ENCODE data around the gene SLC4A9. TPM values are rescaled to one million over a fixed set of nuclear protein-coding genes. Genes with fewer than 3 reads are reported as not detected.

The SLC4A9 gene, protein sequence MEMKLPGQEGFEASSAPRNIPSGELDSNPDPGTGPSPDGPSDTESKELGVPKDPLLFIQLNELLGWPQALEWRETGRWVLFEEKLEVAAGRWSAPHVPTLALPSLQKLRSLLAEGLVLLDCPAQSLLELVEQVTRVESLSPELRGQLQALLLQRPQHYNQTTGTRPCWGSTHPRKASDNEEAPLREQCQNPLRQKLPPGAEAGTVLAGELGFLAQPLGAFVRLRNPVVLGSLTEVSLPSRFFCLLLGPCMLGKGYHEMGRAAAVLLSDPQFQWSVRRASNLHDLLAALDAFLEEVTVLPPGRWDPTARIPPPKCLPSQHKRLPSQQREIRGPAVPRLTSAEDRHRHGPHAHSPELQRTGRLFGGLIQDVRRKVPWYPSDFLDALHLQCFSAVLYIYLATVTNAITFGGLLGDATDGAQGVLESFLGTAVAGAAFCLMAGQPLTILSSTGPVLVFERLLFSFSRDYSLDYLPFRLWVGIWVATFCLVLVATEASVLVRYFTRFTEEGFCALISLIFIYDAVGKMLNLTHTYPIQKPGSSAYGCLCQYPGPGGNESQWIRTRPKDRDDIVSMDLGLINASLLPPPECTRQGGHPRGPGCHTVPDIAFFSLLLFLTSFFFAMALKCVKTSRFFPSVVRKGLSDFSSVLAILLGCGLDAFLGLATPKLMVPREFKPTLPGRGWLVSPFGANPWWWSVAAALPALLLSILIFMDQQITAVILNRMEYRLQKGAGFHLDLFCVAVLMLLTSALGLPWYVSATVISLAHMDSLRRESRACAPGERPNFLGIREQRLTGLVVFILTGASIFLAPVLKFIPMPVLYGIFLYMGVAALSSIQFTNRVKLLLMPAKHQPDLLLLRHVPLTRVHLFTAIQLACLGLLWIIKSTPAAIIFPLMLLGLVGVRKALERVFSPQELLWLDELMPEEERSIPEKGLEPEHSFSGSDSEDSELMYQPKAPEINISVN
- total RNA-seq: 0.10 TPM

- Histone ChIP-seq H3K4me3 (ENCODE audit: low read length) (no peak within 1 kb of the TSS), H3K9me3 (ENCODE audit: low read depth, low read length) (no peaks in the 10 kb centered on the region), H3K4me1 (ENCODE audit: insufficient read depth, low read length) (peaks cover 33% of the 10 kb centered on the region), H3K27me3 (ENCODE audit: insufficient read depth, low read length) (no peaks in the 10 kb centered on the region)
These were observed at the start of gene SLC4A9 for GRCh38 chr5:140360101-140360500. Gene SLC4A9, plus strand, starts transcription at chr5:140360194. Its CDS starts 43 bp downstream, at chr5:140360237.

DNA sequence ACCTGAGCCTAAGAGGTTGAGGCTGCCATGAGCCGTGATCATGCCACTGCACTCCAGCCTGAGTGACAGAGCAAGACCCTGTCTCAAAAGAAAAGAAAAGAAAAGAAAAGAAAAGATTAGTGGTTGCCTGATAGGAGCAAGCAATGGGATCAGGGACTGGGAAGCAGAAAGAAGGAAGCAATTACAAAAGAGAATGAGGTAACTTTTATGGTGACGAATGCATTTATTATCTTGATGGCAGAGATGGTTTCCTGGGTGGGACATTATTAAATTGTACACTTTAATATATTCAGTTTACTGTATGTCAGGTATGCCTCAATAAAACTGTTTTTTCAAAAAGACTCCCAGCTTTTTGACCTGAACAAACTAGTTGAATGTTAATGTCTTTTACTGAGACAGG is 49.6 kb upstream of the SLC4A9 start:
- Histone ChIP-seq H3K9me3 (ENCODE audit: low read depth, low read length) (no peaks in the 10 kb centered on the region), H3K4me1 (ENCODE audit: insufficient read depth, low read length) (peaks cover 19% of the 10 kb centered on the region)

DNA sequence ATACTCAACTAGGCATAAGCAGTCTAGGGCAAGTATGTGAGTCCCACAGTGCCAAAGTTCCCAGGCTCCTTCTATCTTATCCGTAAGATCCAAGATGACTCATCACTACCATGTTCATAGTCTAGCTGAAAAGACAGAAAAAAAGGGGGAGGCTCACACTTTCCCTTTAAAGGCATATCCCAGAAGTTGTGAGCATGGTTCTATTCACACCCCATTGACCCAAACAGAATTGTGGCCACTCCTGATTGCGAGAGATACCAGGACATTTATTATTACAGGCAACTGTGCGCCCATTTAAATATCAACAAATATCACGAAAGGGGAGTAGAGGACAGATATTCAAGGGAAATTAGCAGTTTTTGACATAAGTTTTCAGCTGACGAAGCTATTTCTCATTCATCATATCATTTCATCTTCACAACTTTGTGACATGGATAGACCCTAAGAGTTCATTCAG is 49.0 kb upstream of the SLC4A9 start:
- Histone ChIP-seq H3K9me3 (ENCODE audit: low read depth, low read length) (no peaks in the 10 kb centered on the region), H3K4me1 (ENCODE audit: insufficient read depth, low read length) (peaks cover 19% of the 10 kb centered on the region), H3K27me3 (ENCODE audit: insufficient read depth, low read length) (no peaks in the 10 kb centered on the region), H3K4me3 (ENCODE audit: low read length) (no peak overlapping the region)

More for the DNA sequence above, 49.6 kb upstream of the SLC4A9 start:
- no peaks in the 10 kb centered on the region for H3K27me3 ChIP-seq (ENCODE audit: insufficient read depth, low read length)
- H3K4me3 ChIP-seq (ENCODE audit: low read length): no peak overlapping the region

GRCh38 chr5:140312067-140312790 is 47.8 kb upstream of the SLC4A9 start:
- no peak overlapping the region for H3K4me3 ChIP-seq (ENCODE audit: low read length)
- no peaks in the 10 kb centered on the region for H3K9me3 ChIP-seq (ENCODE audit: low read depth, low read length)
- H3K4me1 ChIP-seq (ENCODE audit: insufficient read depth, low read length): peaks cover 19% of the 10 kb centered on the region
- no peaks in the 10 kb centered on the region for H3K27me3 ChIP-seq (ENCODE audit: insufficient read depth, low read length)

- H3K4me1 ChIP-seq (ENCODE audit: insufficient read depth, low read length): peaks cover 19% of the 10 kb centered on the region
- H3K4me3 ChIP-seq (ENCODE audit: low read length): no peak overlapping the region
- no peaks in the 10 kb centered on the region for H3K9me3 ChIP-seq (ENCODE audit: low read depth, low read length)
- H3K27me3 ChIP-seq (ENCODE audit: insufficient read depth, low read length): no peaks in the 10 kb centered on the region
These were observed 47.2 kb upstream of the SLC4A9 start for GRCh38 chr5:140312791-140313189.

DNA sequence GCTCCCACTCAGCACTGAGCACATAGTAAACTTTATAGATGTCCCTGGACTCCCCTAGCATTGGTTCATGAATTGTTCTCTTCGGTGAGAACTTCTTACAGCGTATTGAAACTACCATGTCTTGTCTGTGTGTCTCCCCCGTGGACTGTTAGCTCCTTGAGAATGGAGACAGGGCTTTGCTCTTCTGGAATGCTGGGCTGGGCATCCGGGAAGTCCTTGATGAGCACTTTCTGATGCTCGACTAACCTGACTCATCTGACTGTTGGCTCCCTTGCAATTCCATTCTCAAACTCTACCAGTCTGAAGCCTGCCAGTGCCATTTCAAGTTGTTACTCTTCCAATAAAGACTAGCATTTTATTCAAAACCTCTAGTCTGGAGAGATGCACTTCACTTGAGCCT is 42.1 kb upstream of the SLC4A9 start:
- H3K27me3 ChIP-seq (ENCODE audit: insufficient read depth, low read length): no peaks in the 10 kb centered on the region
- H3K9me3 ChIP-seq (ENCODE audit: low read depth, low read length): no peaks in the 10 kb centered on the region
- H3K4me1 ChIP-seq (ENCODE audit: insufficient read depth, low read length): peaks cover 43% of the 10 kb centered on the region
- no peak overlapping the region for H3K4me3 ChIP-seq (ENCODE audit: low read length)

GRCh38 chr5:140318792-140319191 is 41.2 kb upstream of the SLC4A9 start:
- H3K4me3 ChIP-seq (ENCODE audit: low read length): no peak overlapping the region
- no peaks in the 10 kb centered on the region for H3K27me3 ChIP-seq (ENCODE audit: insufficient read depth, low read length)
- H3K4me1 ChIP-seq (ENCODE audit: insufficient read depth, low read length): peaks cover 51% of the 10 kb centered on the region
- no peaks in the 10 kb centered on the region for H3K9me3 ChIP-seq (ENCODE audit: low read depth, low read length)

DNA sequence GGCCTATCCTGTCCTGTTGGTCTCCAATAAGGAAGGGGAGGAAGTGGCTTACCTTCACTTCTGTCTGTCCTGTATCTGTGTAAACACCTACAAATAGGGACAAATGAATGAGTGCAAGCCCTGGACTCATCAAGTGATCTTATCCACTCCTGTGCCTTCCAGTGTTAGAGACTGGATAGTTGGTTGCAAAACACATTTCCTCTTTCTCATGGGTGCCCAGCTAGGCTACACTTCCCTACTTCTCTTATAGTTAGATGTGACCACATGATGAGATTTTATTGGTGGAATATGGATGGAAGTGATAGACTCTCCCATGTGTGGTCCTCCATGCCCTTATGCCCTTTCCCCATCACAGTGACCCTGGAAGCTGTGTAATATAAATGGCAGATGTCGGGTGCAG is 40.2 kb upstream of the SLC4A9 start:
- H3K4me3 ChIP-seq (ENCODE audit: low read length): no peak overlapping the region
- H3K9me3 ChIP-seq (ENCODE audit: low read depth, low read length): no peaks in the 10 kb centered on the region
- H3K27me3 ChIP-seq (ENCODE audit: insufficient read depth, low read length): no peaks in the 10 kb centered on the region
- H3K4me1 ChIP-seq (ENCODE audit: insufficient read depth, low read length): peaks cover 62% of the 10 kb centered on the region

DNA sequence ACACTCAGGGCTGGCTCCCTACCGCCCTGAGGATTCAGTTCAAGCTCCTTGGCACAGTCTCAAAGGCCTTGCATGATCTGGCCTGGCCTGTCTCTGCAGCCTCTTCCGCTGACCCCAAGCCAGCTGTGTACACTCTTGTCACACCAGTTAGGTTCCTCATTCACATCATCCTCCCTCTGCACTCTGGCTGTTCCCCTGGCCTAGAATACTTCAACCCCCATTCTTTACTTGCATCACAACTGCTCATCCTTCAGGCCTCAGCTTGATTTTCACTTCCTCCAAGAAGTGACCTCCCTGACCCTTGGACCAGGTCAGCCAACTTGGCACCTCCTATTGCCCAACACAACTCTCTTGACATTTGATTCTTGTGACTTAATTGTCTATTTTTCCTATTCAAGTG is 38.2 kb upstream of the SLC4A9 start:
- Histone ChIP-seq H3K9me3 (ENCODE audit: low read depth, low read length) (no peaks in the 10 kb centered on the region), H3K4me1 (ENCODE audit: insufficient read depth, low read length) (peaks cover 67% of the 10 kb centered on the region), H3K27me3 (ENCODE audit: insufficient read depth, low read length) (no peaks in the 10 kb centered on the region), H3K4me3 (ENCODE audit: low read length) (no peak overlapping the region)

DNA sequence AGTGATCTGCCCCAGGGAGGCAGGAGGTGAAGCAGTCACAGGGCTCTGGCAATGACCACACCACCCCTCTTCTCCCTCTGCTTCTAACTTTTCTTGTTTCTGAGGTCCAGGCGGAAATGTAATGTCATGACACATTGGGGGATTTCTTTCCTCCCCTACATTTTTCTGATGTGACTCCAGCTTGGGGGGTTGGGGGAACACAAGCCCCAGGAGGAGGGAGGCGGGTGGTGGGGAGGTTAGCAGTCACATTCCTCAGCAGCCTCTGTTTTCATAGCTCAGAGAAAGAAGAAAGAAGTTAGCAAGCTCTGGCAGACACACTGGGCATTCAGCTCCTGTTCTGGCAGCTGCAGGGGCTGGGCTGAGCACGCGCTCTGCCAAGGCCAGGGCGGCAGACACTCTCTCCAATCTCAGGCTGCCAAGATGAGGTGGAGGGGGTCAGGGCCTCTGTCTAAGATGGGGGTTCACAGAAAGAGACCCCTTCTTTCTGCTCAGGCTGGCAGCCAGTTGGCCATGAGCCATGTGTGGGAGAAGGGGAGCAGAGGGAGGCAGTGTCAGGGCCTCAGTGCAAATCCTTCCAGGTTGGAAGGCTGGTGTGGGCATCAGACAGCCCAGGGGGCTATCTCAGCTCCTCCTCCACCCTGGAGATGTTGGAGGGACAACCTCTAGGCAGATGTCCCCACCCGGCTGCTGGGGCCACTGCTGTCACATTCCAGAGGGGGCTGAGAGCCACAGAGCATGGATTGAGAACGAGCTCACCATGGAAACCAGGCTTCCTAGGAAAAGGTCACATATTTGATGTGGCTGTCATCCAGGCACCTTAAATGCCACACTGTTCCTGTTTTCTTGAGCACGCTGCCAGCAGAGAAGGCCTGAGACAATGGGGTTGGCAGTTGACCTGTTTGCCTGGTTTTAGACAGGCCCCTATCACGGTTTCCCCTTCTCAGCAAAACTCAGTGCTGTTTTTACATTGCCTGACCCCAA is 37.0 kb upstream of the SLC4A9 start:
- Histone ChIP-seq H3K9me3 (ENCODE audit: low read depth, low read length) (no peaks in the 10 kb centered on the region), H3K27me3 (ENCODE audit: insufficient read depth, low read length) (no peaks in the 10 kb centered on the region), H3K4me1 (ENCODE audit: insufficient read depth, low read length) (peaks cover 72% of the 10 kb centered on the region), H3K4me3 (ENCODE audit: low read length) (no peak overlapping the region)

GRCh38 chr5:140324041-140324600 is 35.9 kb upstream of the SLC4A9 start:
- Histone ChIP-seq H3K27me3 (ENCODE audit: insufficient read depth, low read length) (no peaks in the 10 kb centered on the region), H3K4me1 (ENCODE audit: insufficient read depth, low read length) (peaks cover 66% of the 10 kb centered on the region), H3K4me3 (ENCODE audit: low read length) (no peak overlapping the region), H3K9me3 (ENCODE audit: low read depth, low read length) (no peaks in the 10 kb centered on the region)

GRCh38 chr5:140324617-140325241 is 35.3 kb upstream of the SLC4A9 start:
- no peak overlapping the region for H3K4me3 ChIP-seq (ENCODE audit: low read length)
- no peaks in the 10 kb centered on the region for H3K9me3 ChIP-seq (ENCODE audit: low read depth, low read length)
- no peaks in the 10 kb centered on the region for H3K27me3 ChIP-seq (ENCODE audit: insufficient read depth, low read length)
- H3K4me1 ChIP-seq (ENCODE audit: insufficient read depth, low read length): peaks cover 60% of the 10 kb centered on the region

GRCh38 chr5:140325486-140325885 is 34.5 kb upstream of the SLC4A9 start:
- H3K4me3 ChIP-seq (ENCODE audit: low read length): no peak overlapping the region
- H3K27me3 ChIP-seq (ENCODE audit: insufficient read depth, low read length): no peaks in the 10 kb centered on the region
- no peaks in the 10 kb centered on the region for H3K9me3 ChIP-seq (ENCODE audit: low read depth, low read length)
- H3K4me1 ChIP-seq (ENCODE audit: insufficient read depth, low read length): peaks cover 53% of the 10 kb centered on the region
